B cell (primary cell): ENCODE data around the gene KIAA0825.

ENCODE experiments used
- CTCF ChIP-seq: fragments of 200-600 bp; IDR thresholded peaks from one replicate; pipeline ENCODE4 v1.8.0; 2022; ENCODE audit warnings: antibody characterized with exemption, mild to moderate bottlenecking
- EZH2 ChIP-seq: IDR thresholded peaks from 2 replicates; pipeline ENCODE4 v1.6.1; 2012; ENCODE audit warnings: borderline replicate concordance, low read depth, mild to moderate bottlenecking, moderate library complexity, low read length; ENCODE audit not compliant: insufficient read depth, poor library complexity, severe bottlenecking

- no peak for TF ChIP-seq CTCF
- no peak for TF ChIP-seq EZH2
Measured at GRCh38 chr5:94480486-94480885, 137.9 kb downstream of the KIAA0825 start.
